Esophagus mucosa (tissue), 1 donor: ENCODE measurements around the gene PLXNA3. TPM values are rescaled to one million over a fixed set of nuclear protein-coding genes. Genes with fewer than 3 reads are reported as not detected.
"Not testable (repeated sequence)": the region's sequence is repeated elsewhere in the genome, so short reads cannot be mapped to it uniquely, and the experiment has no call there.

ENCODE experiments used
- ATAC-seq: fragments of 200-7000 bp; cut with Tn5 transposase; one replicate; pipeline ENCODE4 v1.9.1; 2020
- total RNA-seq: library from RNA; stranded (reverse); gene quantifications from one replicate; pipeline ENCODE4 v1.2.4, GENCODE V29; 2023
- donor health status: DM: yes; HTN: yes; CAD: no.

PLXNA3 gene
- total RNA-seq, 1 donor from 2014 or later, result 7.1 TPM

- ATAC-seq, result no peak
These were observed 24.0 kb downstream of the PLXNA3 start for GRCh38 chrX:154481911-154482601.

DNA sequence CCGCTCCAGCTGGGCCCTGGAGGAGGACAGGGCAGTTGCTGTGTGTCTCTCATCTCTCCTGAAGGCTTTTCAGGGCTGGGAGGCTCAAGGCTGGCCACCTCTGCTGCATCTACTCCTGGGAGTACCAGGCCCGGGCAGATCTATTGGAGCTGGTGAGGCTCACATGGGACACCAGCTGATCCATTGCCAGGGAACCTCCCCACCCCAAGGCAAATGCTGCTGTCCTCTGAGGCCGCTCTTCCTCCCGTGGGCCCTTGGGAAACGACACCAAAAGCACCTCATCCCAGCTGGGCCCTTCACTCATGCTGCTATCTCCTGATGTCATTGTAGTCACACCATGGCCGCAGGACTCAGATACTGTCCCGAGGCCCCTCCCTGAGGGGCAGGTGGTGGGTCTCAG is 24.7 kb downstream of the PLXNA3 start:
- no peak for ATAC-seq

DNA sequence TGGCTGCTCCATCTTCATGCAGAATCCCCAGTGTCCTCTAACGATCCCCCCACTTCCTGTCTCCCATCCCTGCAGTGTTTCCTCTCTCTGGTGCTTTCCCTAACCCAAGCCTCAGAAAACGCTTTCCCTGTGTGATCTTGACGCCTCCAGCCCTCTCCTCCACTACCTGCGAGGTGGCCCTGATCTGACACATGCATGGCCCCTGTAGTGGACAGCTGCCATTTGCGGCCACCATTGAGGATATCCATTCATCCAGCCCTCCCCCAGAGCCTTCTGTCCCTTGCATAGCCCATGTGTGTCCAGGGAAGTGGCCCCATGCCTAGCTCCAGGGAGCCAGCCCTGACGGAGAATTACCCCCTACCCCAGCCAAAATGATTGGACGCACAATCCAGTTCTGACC is 25.2 kb downstream of the PLXNA3 start:
- no peak for ATAC-seq

DNA sequence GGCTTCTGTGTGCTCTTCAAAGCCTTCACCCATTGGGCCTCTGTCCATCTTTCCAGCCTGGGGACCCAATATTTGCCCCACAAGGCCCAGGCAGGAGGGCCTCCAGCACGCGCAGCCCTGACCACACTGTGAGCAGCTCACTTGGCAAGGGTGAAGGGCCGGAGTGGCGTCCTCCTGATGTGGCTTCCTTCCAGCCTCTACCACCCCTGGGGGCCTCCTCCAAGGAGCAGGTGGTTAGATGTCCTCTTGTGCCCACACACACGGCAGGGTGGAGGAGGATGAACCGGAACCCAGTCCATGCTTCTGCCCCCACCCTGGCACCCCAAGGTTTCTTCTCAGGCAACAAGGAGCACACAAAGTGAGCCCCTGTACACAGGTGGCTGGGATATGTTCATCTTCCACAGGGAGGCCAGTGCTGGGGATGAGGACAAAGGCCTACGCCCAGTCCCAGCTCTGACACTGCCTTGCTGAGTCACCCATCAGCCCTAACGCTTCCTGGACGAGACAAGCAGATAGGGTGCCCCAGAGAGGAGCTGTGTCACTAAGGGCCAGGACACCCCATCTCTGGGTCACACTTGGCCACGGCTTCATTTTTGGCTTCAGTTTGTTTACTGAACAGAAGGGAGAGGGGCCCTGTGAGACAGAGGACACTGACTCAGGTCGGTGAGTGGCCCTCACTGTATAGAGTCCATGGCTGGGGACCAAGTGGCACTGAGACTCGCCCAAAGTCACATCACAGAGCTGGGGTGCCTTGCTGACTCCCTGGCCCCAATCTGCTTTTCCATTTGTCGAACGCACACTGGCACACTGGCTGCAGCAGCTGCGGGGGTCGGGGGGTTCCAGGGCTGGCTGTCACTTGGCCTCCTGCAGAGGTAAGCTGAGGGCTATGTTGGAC is 26.4 kb downstream of the PLXNA3 start:
- ATAC-seq, result peak; percentile 68

GRCh38 chrX:154485150-154486051 is 27.3 kb downstream of the PLXNA3 start:
- ATAC-seq, result no peak

DNA sequence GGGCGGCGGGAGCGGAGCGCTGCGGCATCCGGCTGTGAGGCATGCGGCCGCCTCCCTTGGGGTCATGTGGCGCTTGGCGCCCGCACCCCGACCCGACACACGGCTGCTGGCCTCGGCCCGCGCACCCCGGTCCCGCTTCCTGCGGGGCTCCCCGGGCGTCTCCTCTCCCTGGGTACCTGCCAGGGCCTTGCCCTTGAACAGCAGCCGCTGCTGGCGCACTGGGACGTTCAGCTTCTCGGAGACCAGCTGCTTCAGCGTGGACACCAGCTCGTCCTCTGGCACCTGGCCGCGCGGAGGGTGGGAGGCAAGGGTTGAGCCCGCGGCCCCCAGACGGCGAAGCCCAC is 27.9 kb downstream of the PLXNA3 start:
- ATAC-seq, result no peak

GRCh38 chrX:154486396-154487207 is 28.5 kb downstream of the PLXNA3 start, which contains the start of gene UBL4A:
UBL4A (minus strand) TSS chrX:154486615; CDS start chrX:154486584, 31 bp downstream.
- ATAC-seq, result peak; percentile 35

DNA sequence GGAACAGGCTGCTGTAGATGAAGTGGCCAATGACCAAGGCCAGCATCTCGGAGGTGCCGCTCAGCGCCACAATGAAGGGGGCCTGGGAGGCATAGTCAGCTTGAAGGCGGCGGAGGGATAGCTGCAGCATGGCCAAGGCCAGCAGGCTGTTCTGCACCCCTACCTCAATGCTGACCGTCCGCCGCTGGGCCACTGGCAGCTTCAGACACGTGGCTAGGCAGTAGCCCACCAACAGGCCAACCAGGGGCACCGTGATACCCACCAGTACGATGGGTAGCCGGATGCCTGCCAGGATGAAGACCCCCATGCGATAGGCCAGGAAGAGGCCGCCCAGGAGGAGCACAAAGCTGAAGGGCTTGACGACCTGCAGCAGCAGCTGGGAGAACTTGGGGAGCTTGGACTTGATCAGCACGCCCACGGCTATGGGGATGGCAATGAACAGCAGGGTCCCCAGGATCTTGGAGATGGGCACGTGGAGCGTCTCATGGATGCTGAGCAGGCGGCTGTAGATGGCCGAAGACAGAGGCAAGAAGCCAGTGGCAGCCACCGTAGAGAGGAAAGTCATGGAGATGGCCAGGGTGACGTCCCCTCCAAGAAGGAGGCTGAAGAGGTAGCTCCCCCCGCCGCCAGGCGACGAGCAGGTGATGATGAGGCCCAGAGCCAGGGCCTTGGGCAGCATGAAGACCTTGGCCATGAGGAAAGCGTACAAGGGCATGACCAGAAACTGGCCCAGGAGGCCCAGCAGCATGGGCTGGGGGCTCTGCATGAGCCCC is 29.6 kb downstream of the PLXNA3 start:
- ATAC-seq, result no peak

GRCh38 chrX:154488336-154489075 is 30.4 kb downstream of the PLXNA3 start:
- no peak for ATAC-seq

DNA sequence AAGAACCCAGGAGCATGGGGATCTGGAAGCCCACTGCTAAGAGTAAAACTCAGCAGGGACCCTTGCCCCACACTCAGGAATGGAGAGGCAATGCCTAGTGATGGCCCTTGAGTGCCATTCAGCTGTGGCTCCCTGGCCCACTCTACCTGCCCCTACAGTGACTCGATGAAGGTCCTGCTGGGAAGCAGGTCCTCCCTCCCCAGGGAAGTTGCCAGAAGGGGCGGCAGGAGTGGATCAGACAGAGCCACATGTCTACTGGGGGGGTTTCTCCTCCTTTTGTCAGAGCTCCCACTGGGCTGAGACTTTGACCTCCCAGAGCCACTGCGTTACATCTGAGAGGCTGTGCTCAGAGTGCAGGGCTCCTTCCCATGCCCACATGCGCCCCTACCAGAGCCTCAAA is 31.1 kb downstream of the PLXNA3 start:
- ATAC-seq, result no peak

DNA sequence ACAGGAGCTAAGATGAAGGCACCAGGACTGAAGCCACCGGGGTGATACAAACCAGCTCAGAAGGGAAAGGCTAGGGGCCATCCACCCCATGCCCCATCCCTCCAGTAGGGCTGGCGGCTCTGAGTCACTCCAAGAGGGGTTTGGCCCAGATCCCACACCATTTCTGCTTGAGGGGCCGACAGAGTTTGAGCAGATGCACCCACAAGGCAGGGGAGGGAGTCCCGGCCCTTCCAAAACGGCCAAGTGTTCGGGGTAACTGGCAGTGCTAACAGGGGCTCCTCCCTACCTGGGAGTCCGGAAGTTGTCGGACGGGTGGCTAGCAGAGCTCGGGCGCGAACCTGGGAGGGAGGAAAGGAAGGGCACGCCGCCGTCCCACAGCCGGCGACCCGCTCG is 31.9 kb downstream of the PLXNA3 start:
- peak; percentile 14 for ATAC-seq

GRCh38 chrX:154490414-154491083 is 32.5 kb downstream of the PLXNA3 start, which contains the start of gene SLC10A3:
SLC10A3 (minus strand) TSS chrX:154490629; CDS start chrX:154488940, 1,689 bp downstream.
- peak; percentile 90 for ATAC-seq

DNA sequence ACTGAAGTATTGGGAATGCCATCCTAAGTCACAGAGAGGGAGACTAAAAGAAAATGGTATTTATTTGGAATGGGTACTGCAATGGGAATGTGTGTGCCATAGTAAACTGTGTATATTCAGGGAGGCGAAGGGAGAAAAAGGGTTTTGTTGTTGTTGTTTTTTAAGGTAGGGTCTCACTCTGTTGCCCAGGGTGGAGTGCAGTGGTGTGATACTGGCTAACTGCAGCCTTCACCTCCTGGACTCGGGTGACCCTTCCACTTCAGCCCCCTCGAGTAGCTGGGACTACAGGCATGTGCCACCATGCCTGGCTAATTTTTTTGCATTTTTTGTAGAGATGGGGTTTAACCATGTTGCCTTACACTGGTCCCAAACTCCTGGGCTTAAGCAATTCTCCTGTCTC is 36.6 kb downstream of the PLXNA3 start:
- no peak for ATAC-seq

GRCh38 chrX:154495472-154495922 is 37.4 kb downstream of the PLXNA3 start:
- ATAC-seq, result no peak

DNA sequence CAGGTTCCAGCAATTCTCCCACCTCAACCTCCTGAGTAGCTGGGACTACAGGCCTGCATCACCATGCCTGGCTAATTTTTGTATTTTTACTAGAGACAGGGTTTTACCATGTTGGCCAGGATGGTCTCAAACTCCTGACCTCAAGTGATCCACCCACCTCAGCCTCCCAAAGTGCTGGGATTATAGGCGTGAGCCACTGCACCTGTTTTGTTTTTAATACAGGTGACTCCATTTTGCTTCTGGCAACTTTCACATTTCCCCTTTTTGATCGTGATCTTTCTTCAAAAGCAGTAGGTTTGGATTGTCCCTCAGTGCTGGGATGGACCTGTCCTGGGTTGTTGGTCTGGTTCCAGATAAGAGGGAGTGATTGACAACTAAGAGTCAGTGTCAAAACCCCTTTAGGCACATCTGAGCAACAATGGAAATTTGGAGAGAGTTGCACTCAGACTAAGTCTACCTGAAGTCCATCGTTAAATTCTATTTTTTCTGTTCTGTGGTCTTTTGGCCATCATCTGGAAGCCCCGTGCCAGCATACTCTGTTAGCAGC is 38.6 kb downstream of the PLXNA3 start:
- not testable (repeated sequence) for ATAC-seq

DNA sequence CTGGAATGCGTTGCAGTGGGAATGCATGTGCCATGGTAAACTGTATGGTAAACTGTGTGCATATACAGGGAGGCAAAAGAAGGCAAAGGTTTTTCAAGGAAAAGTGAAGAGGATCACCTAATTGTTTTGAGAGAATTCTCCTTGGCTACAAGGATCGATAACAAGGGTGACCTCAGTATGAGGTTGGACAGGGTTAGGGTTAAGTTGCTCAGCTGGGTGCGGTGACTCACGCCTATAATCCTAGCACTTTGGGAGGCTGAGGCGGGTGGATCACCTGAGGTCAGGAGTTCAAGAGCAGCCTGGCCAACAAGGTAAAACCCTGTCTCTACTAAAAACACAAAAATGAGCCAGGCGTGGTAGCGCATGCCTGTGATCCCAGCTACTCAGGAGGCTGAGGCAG is 43.3 kb downstream of the PLXNA3 start:
- ATAC-seq, result not testable (repeated sequence)

DNA sequence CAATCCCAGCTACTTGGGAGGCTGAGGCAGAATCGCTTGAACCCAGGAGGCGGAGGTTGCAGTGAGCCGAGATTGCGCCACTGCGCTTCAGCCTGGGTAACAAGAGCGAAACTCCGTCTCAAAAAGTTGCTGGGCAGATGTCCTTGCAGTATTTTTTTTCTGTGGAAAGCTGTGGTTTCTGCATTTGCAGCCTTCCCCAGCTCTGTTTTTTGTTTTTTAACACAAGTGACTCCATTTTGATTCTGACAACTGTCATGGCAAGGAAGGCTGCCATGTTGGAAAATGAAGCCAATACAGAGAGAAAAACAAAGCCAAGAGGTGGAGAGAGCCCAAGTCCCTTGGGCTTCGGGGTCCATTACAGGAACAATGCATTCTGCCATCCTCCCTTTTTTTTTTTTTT is 44.0 kb downstream of the PLXNA3 start:
- ATAC-seq, result no peak

GRCh38 chrX:154502989-154503388 is 44.9 kb downstream of the PLXNA3 start:
- peak; percentile 14 for ATAC-seq

- ATAC-seq, result peak; percentile 79
These were observed 47.7 kb downstream of the PLXNA3 start for GRCh38 chrX:154505734-154506133.
